Activated naive CD8-positive, alpha-beta T cell treated with anti-CD3 and anti-CD28 coated beads for 36 hours (primary cell): ENCODE results near the gene CERS2. TPM values are rescaled to one million over a fixed set of nuclear protein-coding genes. Genes with fewer than 3 reads are reported as not detected.

Experiments
- DNase-seq: peaks from one replicate; pipeline ENCODE4 v3.0.0; 2021
- H3K27ac Mint-ChIP-seq: one replicate; pipeline ENCODE4 v1.8.0; 2022; ENCODE audit warnings: mild to moderate bottlenecking, moderate library complexity, mixed read lengths
- H3K27me3 Mint-ChIP-seq: one replicate; pipeline ENCODE4 v1.8.0; 2022; ENCODE audit warnings: mild to moderate bottlenecking, mixed read lengths
- H3K36me3 Mint-ChIP-seq: one replicate; pipeline ENCODE4 v1.8.0; 2021; ENCODE audit warnings: mild to moderate bottlenecking, mixed read lengths
- H3K4me1 Mint-ChIP-seq: one replicate; pipeline ENCODE4 v1.8.0; 2021; ENCODE audit warnings: mixed read lengths
- H3K4me3 Mint-ChIP-seq: one replicate; pipeline ENCODE4 v1.8.0; 2022; ENCODE audit warnings: mild to moderate bottlenecking, moderate library complexity, mixed read lengths
- H3K9me3 Mint-ChIP-seq: one replicate; pipeline ENCODE4 v1.8.0; 2022; ENCODE audit warnings: mixed read lengths
- total RNA-seq, 2 experiments: library from RNA; stranded (reverse); gene quantifications; one replicate each; pipeline ENCODE4 v1.2.3, GENCODE V29; 2021

The CERS2 gene
- total RNA-seq, 2 experiments from 2014 or later: 160 to 166 TPM

GRCh38 chr1:151002611-151003010 is 28.0 kb upstream of the CERS2 start:
- no peaks in the 10 kb centered on the region for H3K9me3 Mint-ChIP-seq
- DNase-seq: no peak
- peak overlapping the region; percentile 64 for H3K27ac Mint-ChIP-seq
- H3K27me3 Mint-ChIP-seq: no peaks in the 10 kb centered on the region
- H3K4me3 Mint-ChIP-seq: no peak overlapping the region
- peaks cover 6% of the 10 kb centered on the region for H3K36me3 Mint-ChIP-seq
- H3K4me1 Mint-ChIP-seq: peaks cover 54% of the 10 kb centered on the region

DNA sequence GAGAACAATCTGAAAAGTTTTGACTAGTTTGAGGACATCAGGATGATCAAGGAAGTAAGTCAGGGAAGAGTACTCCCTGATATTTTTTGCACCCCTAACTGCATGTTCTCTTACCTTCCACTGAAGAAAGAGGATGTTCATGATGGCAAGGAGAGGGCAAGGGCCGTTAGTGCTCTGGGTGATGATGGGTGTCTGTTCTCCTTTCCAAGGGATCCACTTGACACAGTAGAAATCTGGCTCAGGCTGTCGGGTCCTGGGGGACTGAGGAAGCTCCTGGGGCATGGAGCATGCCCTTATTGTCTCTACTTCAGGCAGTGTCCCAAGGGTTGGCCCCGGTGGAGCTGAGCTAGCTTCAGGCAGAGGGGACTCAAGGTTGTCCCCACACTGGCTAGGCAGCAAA is 27.4 kb upstream of the CERS2 start:
- peaks cover 6% of the 10 kb centered on the region for H3K36me3 Mint-ChIP-seq

GRCh38 chr1:151001602-151002001 is 27.0 kb upstream of the CERS2 start:
- Mint-ChIP-seq H3K36me3 (peaks cover 6% of the 10 kb centered on the region), H3K27ac (no peak overlapping the region), H3K9me3 (no peaks in the 10 kb centered on the region), H3K4me1 (peaks cover 43% of the 10 kb centered on the region), H3K4me3 (no peak overlapping the region), H3K27me3 (no peaks in the 10 kb centered on the region)
- DNase-seq: no peak

More for the DNA sequence above, 27.4 kb upstream of the CERS2 start:
- Mint-ChIP-seq H3K4me1 (peaks cover 48% of the 10 kb centered on the region), H3K9me3 (no peaks in the 10 kb centered on the region), H3K4me3 (no peak overlapping the region), H3K27ac (no peak overlapping the region), H3K27me3 (no peaks in the 10 kb centered on the region)
- no peak for DNase-seq

DNA sequence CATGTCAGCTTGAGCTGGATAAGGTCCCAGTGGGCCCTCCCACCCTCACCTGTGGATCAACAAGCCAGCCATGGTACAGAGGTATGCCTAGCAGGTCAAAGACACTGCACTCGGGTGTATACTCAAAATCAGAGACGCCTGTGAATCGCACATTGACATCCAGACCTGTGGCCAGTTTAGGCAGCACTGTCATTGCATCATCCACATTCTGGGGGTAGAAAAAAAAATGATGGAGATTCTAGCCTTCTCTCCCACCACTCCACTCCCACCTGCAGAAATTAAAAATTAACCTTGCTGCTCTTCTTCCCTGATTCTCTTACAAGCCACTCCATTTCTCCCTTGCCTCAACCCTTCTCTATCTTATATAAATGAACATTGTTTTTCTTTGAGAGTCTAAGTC is 25.8 kb upstream of the CERS2 start:
- Mint-ChIP-seq H3K4me1 (peaks cover 41% of the 10 kb centered on the region), H3K27ac (no peak overlapping the region), H3K9me3 (no peaks in the 10 kb centered on the region), H3K4me3 (no peak overlapping the region), H3K27me3 (no peaks in the 10 kb centered on the region), H3K36me3 (peaks cover 6% of the 10 kb centered on the region)
- DNase-seq: no peak

DNA sequence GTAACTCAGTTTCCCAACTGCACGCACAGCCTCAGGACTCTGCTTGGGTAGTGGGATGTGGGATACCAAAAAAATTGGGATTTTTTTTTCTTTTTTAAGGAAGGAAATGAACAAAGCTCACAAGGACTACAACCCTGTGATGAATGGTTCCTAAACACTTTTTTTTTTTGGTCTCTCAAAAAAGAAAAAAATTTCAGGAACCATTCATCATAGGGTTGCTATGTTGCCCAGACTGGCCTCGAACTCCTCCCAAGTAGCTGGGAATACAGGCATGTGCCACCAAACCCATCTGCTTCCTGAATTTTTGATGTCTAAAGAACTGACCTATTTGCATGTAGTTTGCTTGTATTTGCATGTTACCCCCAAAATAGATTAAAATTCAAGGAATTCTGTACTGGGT is 25.3 kb upstream of the CERS2 start:
- peaks cover 39% of the 10 kb centered on the region for H3K4me1 Mint-ChIP-seq
- no peak overlapping the region for H3K4me3 Mint-ChIP-seq
- H3K27me3 Mint-ChIP-seq: no peaks in the 10 kb centered on the region
- no peak for DNase-seq
- H3K36me3 Mint-ChIP-seq: peaks cover 6% of the 10 kb centered on the region
- no peak overlapping the region for H3K27ac Mint-ChIP-seq
- H3K9me3 Mint-ChIP-seq: no peaks in the 10 kb centered on the region

GRCh38 chr1:150999051-150999674 is 24.5 kb upstream of the CERS2 start:
- Mint-ChIP-seq H3K4me3 (no peak overlapping the region), H3K4me1 (peaks cover 36% of the 10 kb centered on the region), H3K9me3 (no peaks in the 10 kb centered on the region), H3K36me3 (peaks cover 6% of the 10 kb centered on the region), H3K27ac (peak overlapping the region; percentile 16), H3K27me3 (no peaks in the 10 kb centered on the region)
- DNase-seq: peak; percentile 22

DNA sequence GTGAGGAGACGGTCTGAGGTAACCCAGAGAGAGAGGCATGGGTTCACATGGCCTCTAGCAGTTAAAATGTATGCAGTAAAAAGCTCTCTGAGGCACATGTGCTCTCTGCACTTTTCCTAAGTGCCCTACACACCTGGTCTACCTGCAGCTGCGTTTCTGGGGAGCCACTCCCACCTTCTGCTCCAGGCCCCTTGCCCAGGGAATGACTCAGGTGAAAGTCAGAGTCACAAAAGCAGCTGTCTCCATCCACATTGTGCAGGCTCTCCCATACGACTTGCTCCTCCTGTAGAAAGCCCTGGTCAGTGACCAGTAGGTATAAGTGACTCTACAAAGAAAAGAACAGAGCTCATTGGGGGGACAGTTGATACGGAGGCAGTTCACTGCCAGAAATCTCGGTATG is 23.3 kb upstream of the CERS2 start:
- Mint-ChIP-seq H3K27me3 (no peaks in the 10 kb centered on the region), H3K4me3 (no peak overlapping the region)

GRCh38 chr1:150997126-150997872 is 22.7 kb upstream of the CERS2 start:
- H3K4me1 Mint-ChIP-seq: peaks cover 20% of the 10 kb centered on the region
- H3K36me3 Mint-ChIP-seq: peaks cover 5% of the 10 kb centered on the region
- no peaks in the 10 kb centered on the region for H3K9me3 Mint-ChIP-seq
- DNase-seq: no peak
- H3K27ac Mint-ChIP-seq: no peak overlapping the region
- H3K27me3 Mint-ChIP-seq: no peaks in the 10 kb centered on the region
- H3K4me3 Mint-ChIP-seq: no peak overlapping the region

More for the DNA sequence above, 23.3 kb upstream of the CERS2 start:
- H3K27ac Mint-ChIP-seq: no peak overlapping the region
- peaks cover 27% of the 10 kb centered on the region for H3K4me1 Mint-ChIP-seq
- peaks cover 6% of the 10 kb centered on the region for H3K36me3 Mint-ChIP-seq
- DNase-seq: no peak
- no peaks in the 10 kb centered on the region for H3K9me3 Mint-ChIP-seq

GRCh38 chr1:150995896-150996295 is 21.3 kb upstream of the CERS2 start:
- no peaks in the 10 kb centered on the region for H3K27me3 Mint-ChIP-seq
- H3K4me1 Mint-ChIP-seq: peaks cover 14% of the 10 kb centered on the region
- peaks cover 5% of the 10 kb centered on the region for H3K36me3 Mint-ChIP-seq
- H3K9me3 Mint-ChIP-seq: no peaks in the 10 kb centered on the region
- no peak overlapping the region for H3K4me3 Mint-ChIP-seq
- H3K27ac Mint-ChIP-seq: no peak overlapping the region
- no peak for DNase-seq

- Mint-ChIP-seq H3K27me3 (no peaks in the 10 kb centered on the region), H3K4me3 (no peak overlapping the region), H3K27ac (no peak overlapping the region), H3K36me3 (peaks cover 3% of the 10 kb centered on the region), H3K9me3 (no peaks in the 10 kb centered on the region), H3K4me1 (peaks cover 11% of the 10 kb centered on the region)
- DNase-seq: no peak
Measured at GRCh38 chr1:150995460-150995859, 20.8 kb upstream of the CERS2 start.

- Mint-ChIP-seq H3K4me3 (no peak overlapping the region), H3K36me3 (no peaks in the 10 kb centered on the region), H3K9me3 (no peaks in the 10 kb centered on the region), H3K27me3 (no peaks in the 10 kb centered on the region), H3K4me1 (peaks cover 5% of the 10 kb centered on the region), H3K27ac (no peak overlapping the region)
- DNase-seq: no peak
Measured at GRCh38 chr1:150994248-150994647, 19.6 kb upstream of the CERS2 start.

DNA sequence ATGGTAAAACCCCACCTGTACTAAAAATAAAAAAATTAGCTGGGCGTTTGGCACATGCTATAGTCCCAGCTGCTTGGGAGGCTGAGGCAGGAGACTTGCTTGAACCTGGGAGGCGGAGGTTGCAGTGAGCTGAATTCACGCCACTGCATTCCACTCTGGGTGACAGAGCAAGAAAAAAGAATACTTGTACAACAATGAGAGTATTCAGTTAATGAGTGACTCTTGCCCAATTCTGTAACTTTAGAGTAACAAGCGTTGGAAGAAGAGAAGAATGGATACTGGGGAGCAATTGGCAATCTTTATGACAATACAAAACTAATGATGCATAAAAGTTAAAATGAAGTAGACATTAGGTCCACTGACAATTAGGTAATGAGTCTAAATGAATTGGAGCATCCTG is 18.0 kb upstream of the CERS2 start:
- Mint-ChIP-seq H3K27me3 (no peaks in the 10 kb centered on the region), H3K36me3 (no peaks in the 10 kb centered on the region)

GRCh38 chr1:150987924-150988323 is 13.3 kb upstream of the CERS2 start:
- no peaks in the 10 kb centered on the region for H3K9me3 Mint-ChIP-seq
- H3K4me3 Mint-ChIP-seq: no peak overlapping the region
- H3K4me1 Mint-ChIP-seq: peaks cover 3% of the 10 kb centered on the region
- no peak overlapping the region for H3K27ac Mint-ChIP-seq
- DNase-seq: no peak
- no peaks in the 10 kb centered on the region for H3K36me3 Mint-ChIP-seq
- no peaks in the 10 kb centered on the region for H3K27me3 Mint-ChIP-seq

More for the DNA sequence above, 18.0 kb upstream of the CERS2 start:
- no peak overlapping the region for H3K27ac Mint-ChIP-seq
- H3K4me1 Mint-ChIP-seq: peaks cover 3% of the 10 kb centered on the region
- no peaks in the 10 kb centered on the region for H3K9me3 Mint-ChIP-seq
- DNase-seq: no peak
- no peak overlapping the region for H3K4me3 Mint-ChIP-seq

- Mint-ChIP-seq H3K27me3 (no peaks in the 10 kb centered on the region), H3K27ac (no peak overlapping the region), H3K36me3 (no peaks in the 10 kb centered on the region), H3K4me1 (peaks cover 3% of the 10 kb centered on the region), H3K9me3 (no peaks in the 10 kb centered on the region), H3K4me3 (no peak overlapping the region)
- no peak for DNase-seq
Measured at GRCh38 chr1:150985179-150985825, 10.7 kb upstream of the CERS2 start.

DNA sequence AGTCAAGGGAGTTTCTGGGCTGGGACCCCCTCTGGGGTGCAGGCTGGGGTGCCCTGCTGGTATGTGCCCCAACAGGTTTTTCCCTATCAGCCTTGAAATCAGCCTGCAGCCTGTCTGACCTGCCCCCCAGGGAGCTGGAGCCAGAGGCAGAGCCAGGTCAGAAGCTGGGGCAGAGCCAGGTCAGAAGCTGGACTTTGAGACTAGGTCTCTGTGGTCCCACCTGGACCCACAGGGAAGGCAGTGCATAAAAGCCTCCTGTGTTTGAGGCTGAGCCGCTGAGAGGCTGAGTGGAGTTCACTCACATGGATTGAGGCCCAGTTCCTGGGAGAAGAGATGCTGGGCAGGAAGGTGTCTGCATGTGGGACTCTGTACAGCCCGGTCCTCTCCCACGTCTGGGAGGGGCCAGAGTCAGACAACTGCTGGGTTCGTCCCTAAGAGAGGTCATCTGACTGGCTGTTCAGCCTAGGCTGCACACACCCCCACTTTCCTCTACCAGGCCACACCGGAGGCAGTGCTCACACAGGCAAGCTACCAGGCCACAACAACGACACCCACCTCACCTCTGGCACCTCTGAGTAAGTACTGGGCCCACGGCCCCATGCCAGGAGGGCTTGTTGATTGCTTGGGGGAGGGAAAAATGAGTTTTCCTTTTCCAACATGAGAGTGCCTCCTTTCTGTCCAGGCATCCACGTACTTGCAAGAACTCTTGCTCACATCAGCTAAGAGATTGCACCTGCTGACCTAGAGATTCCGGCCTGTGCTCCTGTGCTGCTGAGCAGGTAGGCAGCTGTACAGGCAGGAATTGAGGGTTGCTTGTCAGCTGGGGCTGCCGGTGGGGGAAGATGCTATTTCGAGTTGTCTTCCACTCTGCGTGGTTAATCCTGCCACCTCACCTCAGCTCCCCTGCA is 7.4 kb upstream of the CERS2 start, which contains the start of gene ANXA9:
Gene ANXA9 (plus strand): TSS at position 488 of the 908 bp plus-strand sequence. CDS start 814 bp downstream, outside the sequence.
- DNase-seq: no peak
- Mint-ChIP-seq H3K36me3 (no peaks in the 10 kb centered on the region), H3K4me3 (no peak within 1 kb of the TSS), H3K4me1 (peaks cover 13% of the 10 kb centered on the region), H3K9me3 (no peaks in the 10 kb centered on the region), H3K27ac (no peak within 1 kb of the TSS), H3K27me3 (no peaks in the 10 kb centered on the region)
